GM21576 (cell line): ENCODE results near the gene TTC23.

Experiments
- ATAC-seq: cut with Tn5 transposase; IDR thresholded peaks from one replicate; pipeline ENCODE4 v1.9.1; 2021; ENCODE audit warnings: mild to moderate bottlenecking, moderate library complexity; ENCODE audit not compliant: unreplicated experiment

The TTC23 gene

GRCh38 chr15:99106417-99107220, 142.8 kb downstream of the TTC23 start:
- no peak for ATAC-seq

GRCh38 chr15:99105514-99106341, 143.7 kb downstream of the TTC23 start:
- ATAC-seq = peak; percentile 32

- ATAC-seq = peak; percentile 79
Observed at GRCh38 chr15:99104788-99105513, 144.4 kb downstream of the TTC23 start, which contains the start of gene SYNM. Gene SYNM, plus strand, starts transcription at chr15:99105080. Its CDS starts 120 bp downstream, at chr15:99105200.

GRCh38 chr15:99103279-99103678, 146.1 kb downstream of the TTC23 start:
- ATAC-seq = no peak

- ATAC-seq = no peak
Observed at GRCh38 chr15:99102332-99103235, 146.8 kb downstream of the TTC23 start.

- no peak for ATAC-seq
Observed at GRCh38 chr15:99101501-99101900, 147.9 kb downstream of the TTC23 start.

- no peak for ATAC-seq
Observed at GRCh38 chr15:99100245-99101173, 148.9 kb downstream of the TTC23 start.

GRCh38 chr15:99099661-99100060, 149.7 kb downstream of the TTC23 start:
- ATAC-seq = no peak

- no peak for ATAC-seq
Observed at GRCh38 chr15:99098991-99099390, 150.4 kb downstream of the TTC23 start.

- ATAC-seq = no peak
Observed at GRCh38 chr15:99098426-99098825, 151.0 kb downstream of the TTC23 start.

GRCh38 chr15:99097441-99098410, 151.7 kb downstream of the TTC23 start:
- ATAC-seq = no peak

- no peak for ATAC-seq
Observed at GRCh38 chr15:99096894-99097426, 152.4 kb downstream of the TTC23 start.

GRCh38 chr15:99096173-99096893, 153.0 kb downstream of the TTC23 start:
- no peak for ATAC-seq

GRCh38 chr15:99095626-99096025, 153.8 kb downstream of the TTC23 start:
- no peak for ATAC-seq

GRCh38 chr15:99092554-99093172, 156.7 kb downstream of the TTC23 start:
- no peak for ATAC-seq

- ATAC-seq = no peak
Observed at GRCh38 chr15:99090938-99091337, 158.4 kb downstream of the TTC23 start.
